CD4-positive, alpha-beta T cell (primary cell): Measurements from ENCODE around the gene ATM. TPM values are rescaled to one million over a fixed set of nuclear protein-coding genes. Genes with fewer than 3 reads are reported as not detected.
A peak's percentile ranks its signal among the peaks of the same experiment; 100 is the strongest.

Experiments used
- ATAC-seq: fragments of 200-7000 bp; cut with Tn5 transposase; one replicate; pipeline ENCODE4 v1.10.0; 2022; ENCODE audit warnings: mild to moderate bottlenecking; ENCODE audit not compliant: poor library complexity
- CTCF ChIA-PET: fragments of 350-600 bp; sonication (Branson Sonifier 250); formaldehyde crosslinking; loops from one replicate; lab custom pipeline; 2021; ENCODE audit warnings: antibody characterized with exemption, inconsistent platforms; lab: Charles Lee
- POLR2A ChIA-PET: fragments of 350-600 bp; sonication (Branson Sonifier 250); formaldehyde crosslinking; loops from one replicate; lab custom pipeline; 2021; ENCODE audit warnings: antibody characterized with exemption, inconsistent platforms; lab: Charles Lee
- DNase-seq, 14 experiments: peaks; one replicate each; pipeline ENCODE4 v3.0.0-alpha.2; 2013 to 2020; ENCODE audit warnings: mixed read lengths in 2 of 14
- H3K27ac ChIP-seq, 2 donors: one replicate each; pipeline versions ENCODE4 v1.5.1 to v1.7.0; 2013; ENCODE audit warnings: low read length in 2 of 2, low read depth in 1 of 2, mild to moderate bottlenecking in 1 of 2
- H3K27me3 ChIP-seq, 2 experiments: 1 replicate in 1 of 2; 2 replicates in 1 of 2; pipeline versions ENCODE4 v1.6.1 to v1.7.0; 2013; ENCODE audit warnings: low read length in 2 of 2, control low read depth in 1 of 2, mild to moderate bottlenecking in 1 of 2, moderate library complexity in 1 of 2; ENCODE audit not compliant: insufficient read depth in 2 of 2, control insufficient read depth in 1 of 2
- H3K36me3 ChIP-seq: one replicate; pipeline ENCODE4 v1.6.1; 2013; ENCODE audit warnings: low read length, control low read depth; ENCODE audit not compliant: insufficient read depth
- H3K4me1 ChIP-seq: one replicate; pipeline ENCODE4 v1.6.1; 2013; ENCODE audit warnings: low read length, control low read depth; ENCODE audit not compliant: insufficient read depth
- H3K4me3 ChIP-seq: one replicate; pipeline ENCODE4 v1.5.1; 2013; ENCODE audit warnings: mild to moderate bottlenecking, low read length, moderate library complexity
- H3K9me3 ChIP-seq, 2 experiments: 1 replicate in 1 of 2; 2 replicates in 1 of 2; pipeline versions ENCODE4 v1.6.1 to v1.7.0; 2013; ENCODE audit warnings: low read length in 2 of 2, mild to moderate bottlenecking in 2 of 2, control low read depth in 1 of 2, moderate library complexity in 1 of 2; ENCODE audit not compliant: control insufficient read depth in 1 of 2, insufficient read depth in 1 of 2
- H3K27ac Mint-ChIP-seq: one replicate; pipeline ENCODE4 v1.8.0; 2020; ENCODE audit warnings: mixed read lengths
- H3K27me3 Mint-ChIP-seq: one replicate; pipeline ENCODE4 v1.8.0; 2021; ENCODE audit warnings: mixed read lengths
- H3K36me3 Mint-ChIP-seq: one replicate; pipeline ENCODE4 v1.8.0; 2021; ENCODE audit warnings: low read depth, mixed read lengths
- H3K4me1 Mint-ChIP-seq: one replicate; pipeline ENCODE4 v1.8.0; 2021; ENCODE audit warnings: low read depth, mixed read lengths
- H3K4me3 Mint-ChIP-seq: one replicate; pipeline ENCODE4 v1.8.0; 2020; ENCODE audit warnings: mild to moderate bottlenecking, mixed read lengths
- H3K9me3 Mint-ChIP-seq: one replicate; pipeline ENCODE4 v1.8.0; 2020; ENCODE audit warnings: mixed read lengths
- intact Hi-C, 2 experiments: fragments of 100-400 bp; cut with DNase I in 1 of 2; cut with micrococcal nuclease in 1 of 2; formaldehyde crosslinking; loops; one replicate each; pipeline versions ENCODE4 v1.15.1 to v1.9.0; 2023 to 2025; cut with DNase I, micrococcal nuclease
- total RNA-seq, 174 experiments: library from RNA in 2 of 174; stranded (reverse) in 2 of 174; gene quantifications; one replicate each; pipeline ENCODE4 v1.2.3 and lab custom pipeline; 2021 to 2026
- TF ChIP-seq, protein P1 (sequence below): fragments of 200-600 bp; IDR thresholded peaks from one replicate; pipeline ENCODE4 v1.8.0; 2022; ENCODE audit warnings: antibody characterized with exemption, mild to moderate bottlenecking

Gene ATM
- total RNA-seq, 2 experiments from 2014 or later: 307 to 329 TPM

DNA sequence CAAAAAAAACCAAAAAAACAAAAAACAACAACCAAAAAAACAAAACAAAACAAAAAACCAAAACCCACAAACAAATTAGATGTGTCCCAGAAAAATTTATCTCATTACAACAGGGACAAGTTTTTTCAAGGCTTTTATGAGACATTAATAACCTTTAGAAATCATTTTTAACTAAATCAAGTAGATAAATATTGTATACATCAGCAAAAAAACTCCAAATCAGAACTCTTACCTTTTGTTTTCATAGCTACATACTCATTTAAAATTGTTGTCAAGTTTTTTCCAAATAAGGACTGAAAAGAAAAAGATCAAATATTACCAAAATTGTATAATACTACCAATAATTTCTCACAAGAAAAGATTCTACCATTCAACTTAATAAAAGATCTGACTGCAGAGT, 29.1 kb upstream of the ATM start:
- peaks cover 91% of the 10 kb centered on the region for H3K36me3 Mint-ChIP-seq
- CTCF ChIA-PET: interaction anchor here (0.7 to 1.3 kb wide), 2 partner anchors 10 to 29 kb away, joined by 3 read pairs; partner anchors contain the start of genes ATM and NPAT

DNA sequence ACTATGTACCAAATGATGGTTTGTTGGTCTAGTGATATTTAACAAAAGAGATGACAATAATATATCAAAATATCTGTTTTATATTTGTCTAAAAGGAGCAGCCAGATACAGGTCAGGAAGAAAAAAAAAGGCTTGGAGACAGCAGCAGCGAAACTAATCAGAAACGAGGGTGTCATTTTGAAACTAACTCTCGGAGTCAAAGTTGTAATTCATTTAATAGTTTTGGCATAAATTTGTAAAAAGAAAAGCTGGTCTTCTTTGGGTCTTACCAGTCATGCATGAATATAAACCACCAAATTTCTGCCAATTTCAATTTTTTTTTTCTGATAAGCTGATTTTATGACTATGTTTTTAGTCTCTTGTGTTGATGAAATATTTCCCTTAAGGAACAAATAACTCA, 26.0 kb upstream of the ATM start:
- ATAC-seq (no peak), DNase-seq (no peak)
- POLR2A ChIA-PET: interaction anchor here (0.7 kb wide), 1 partner anchor 10 kb away, joined by 3 read pairs; no protein-coding TSS in a partner anchor
- no peak overlapping the region for H3K4me3 Mint-ChIP-seq
- H3K4me1 Mint-ChIP-seq: peaks cover 67% of the 10 kb centered on the region
- TF ChIP-seq, protein P1, sequence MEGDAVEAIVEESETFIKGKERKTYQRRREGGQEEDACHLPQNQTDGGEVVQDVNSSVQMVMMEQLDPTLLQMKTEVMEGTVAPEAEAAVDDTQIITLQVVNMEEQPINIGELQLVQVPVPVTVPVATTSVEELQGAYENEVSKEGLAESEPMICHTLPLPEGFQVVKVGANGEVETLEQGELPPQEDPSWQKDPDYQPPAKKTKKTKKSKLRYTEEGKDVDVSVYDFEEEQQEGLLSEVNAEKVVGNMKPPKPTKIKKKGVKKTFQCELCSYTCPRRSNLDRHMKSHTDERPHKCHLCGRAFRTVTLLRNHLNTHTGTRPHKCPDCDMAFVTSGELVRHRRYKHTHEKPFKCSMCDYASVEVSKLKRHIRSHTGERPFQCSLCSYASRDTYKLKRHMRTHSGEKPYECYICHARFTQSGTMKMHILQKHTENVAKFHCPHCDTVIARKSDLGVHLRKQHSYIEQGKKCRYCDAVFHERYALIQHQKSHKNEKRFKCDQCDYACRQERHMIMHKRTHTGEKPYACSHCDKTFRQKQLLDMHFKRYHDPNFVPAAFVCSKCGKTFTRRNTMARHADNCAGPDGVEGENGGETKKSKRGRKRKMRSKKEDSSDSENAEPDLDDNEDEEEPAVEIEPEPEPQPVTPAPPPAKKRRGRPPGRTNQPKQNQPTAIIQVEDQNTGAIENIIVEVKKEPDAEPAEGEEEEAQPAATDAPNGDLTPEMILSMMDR: no peak
- no peak overlapping the region for H3K4me3 ChIP-seq
- H3K36me3 Mint-ChIP-seq: peaks cover 91% of the 10 kb centered on the region
- H3K27ac Mint-ChIP-seq: peak overlapping the region; percentile 57
- peaks cover 68% of the 10 kb centered on the region for H3K36me3 ChIP-seq
- CTCF ChIA-PET: interaction anchor here (1.0 to 1.8 kb wide), 3 partner anchors 10 to 25 kb away, joined by 3 to 4 read pairs (median 3); partner anchors contain the start of gene NPAT
- no peak overlapping the region for H3K27ac ChIP-seq
- H3K27me3 Mint-ChIP-seq: no peaks in the 10 kb centered on the region
- H3K9me3 ChIP-seq: no peaks in the 10 kb centered on the region
- H3K27me3 ChIP-seq: no peaks in the 10 kb centered on the region
- peaks cover 35% of the 10 kb centered on the region for H3K4me1 ChIP-seq
- H3K9me3 Mint-ChIP-seq: no peaks in the 10 kb centered on the region
- intact Hi-C loops: no loop called here

More for the DNA sequence above, 29.1 kb upstream of the ATM start:
- no peak for ATAC-seq
- no peak overlapping the region for H3K27ac ChIP-seq
- no peaks in the 10 kb centered on the region for H3K9me3 ChIP-seq
- POLR2A ChIA-PET: interaction anchor here (0.7 kb wide), 1 partner anchor 19 kb away, joined by 3 read pairs; no protein-coding TSS in a partner anchor
- no peak for DNase-seq
- Mint-ChIP-seq H3K9me3 (no peaks in the 10 kb centered on the region), H3K27ac (peak overlapping the region; percentile 53), H3K4me1 (peaks cover 41% of the 10 kb centered on the region), H3K4me3 (no peak overlapping the region), H3K27me3 (no peaks in the 10 kb centered on the region)
- peaks cover 79% of the 10 kb centered on the region for H3K36me3 ChIP-seq
- peaks cover 5% of the 10 kb centered on the region for H3K4me1 ChIP-seq
- intact Hi-C loops: loop anchor here in 1 of 2 experiments (5.0 kb wide), 1 partner anchor 114 kb away; no protein-coding TSS in a partner anchor
- no peak overlapping the region for H3K4me3 ChIP-seq
- H3K27me3 ChIP-seq: no peaks in the 10 kb centered on the region
- TF ChIP-seq, protein P1: no peak

DNA sequence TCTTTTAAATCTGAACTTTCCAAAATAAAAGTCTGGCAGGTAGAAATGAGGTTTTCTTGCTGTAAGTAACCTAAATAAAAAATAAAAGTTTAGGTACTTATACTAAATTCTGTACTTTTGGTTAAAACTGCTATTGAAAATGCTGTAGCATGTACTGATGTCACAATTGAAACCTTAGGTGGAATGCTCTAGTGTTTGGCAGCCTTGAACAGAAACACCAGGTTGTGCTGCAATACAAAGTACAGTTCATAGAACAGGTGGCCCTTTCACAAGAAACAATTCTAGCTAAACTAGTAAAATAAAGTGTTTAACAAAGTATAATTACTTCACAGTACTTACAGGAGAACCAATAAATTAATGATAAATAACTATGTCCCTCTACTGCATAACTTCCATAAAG, 25.5 kb upstream of the ATM start:
- peak; percentile 53 for ATAC-seq
- H3K27ac ChIP-seq: no peak overlapping the region
- H3K36me3 Mint-ChIP-seq: peaks cover 89% of the 10 kb centered on the region

More for the DNA sequence above, 25.5 kb upstream of the ATM start:
- no peaks in the 10 kb centered on the region for H3K27me3 ChIP-seq
- peaks cover 38% of the 10 kb centered on the region for H3K4me1 ChIP-seq
- TF ChIP-seq, protein P1: no peak
- Mint-ChIP-seq H3K9me3 (no peaks in the 10 kb centered on the region), H3K4me3 (no peak overlapping the region), H3K27me3 (no peaks in the 10 kb centered on the region), H3K27ac (peak overlapping the region; percentile 57), H3K4me1 (peaks cover 71% of the 10 kb centered on the region)
- ChIA-PET CTCF (interaction anchor here (1.0 to 1.8 kb wide), 3 partner anchors 10 to 25 kb away, joined by 3 to 4 read pairs (median 3); partner anchors contain the start of gene NPAT), POLR2A (no interaction called here)
- no peaks in the 10 kb centered on the region for H3K9me3 ChIP-seq
- intact Hi-C loops: no loop called here
- peak in 1 of 14 experiments; percentile 10 for DNase-seq
- H3K4me3 ChIP-seq: no peak overlapping the region
- H3K36me3 ChIP-seq: peaks cover 66% of the 10 kb centered on the region
